ENCODE data around the gene CNTLN.
A peak's percentile ranks its signal among the peaks of the same experiment; 100 is the strongest.
"Not testable (repeated sequence)": the region's sequence is repeated elsewhere in the genome, so short reads cannot be mapped to it uniquely, and the experiment has no call there.

The CNTLN gene

GRCh38 chr9:17509151-17509550 lies 374.3 kb downstream of the CNTLN start:
- no peak overlapping the region for H3K4me3 ChIP-seq (ENCODE audit: low read depth, low read length)
- TF ChIP-seq, protein P1, sequence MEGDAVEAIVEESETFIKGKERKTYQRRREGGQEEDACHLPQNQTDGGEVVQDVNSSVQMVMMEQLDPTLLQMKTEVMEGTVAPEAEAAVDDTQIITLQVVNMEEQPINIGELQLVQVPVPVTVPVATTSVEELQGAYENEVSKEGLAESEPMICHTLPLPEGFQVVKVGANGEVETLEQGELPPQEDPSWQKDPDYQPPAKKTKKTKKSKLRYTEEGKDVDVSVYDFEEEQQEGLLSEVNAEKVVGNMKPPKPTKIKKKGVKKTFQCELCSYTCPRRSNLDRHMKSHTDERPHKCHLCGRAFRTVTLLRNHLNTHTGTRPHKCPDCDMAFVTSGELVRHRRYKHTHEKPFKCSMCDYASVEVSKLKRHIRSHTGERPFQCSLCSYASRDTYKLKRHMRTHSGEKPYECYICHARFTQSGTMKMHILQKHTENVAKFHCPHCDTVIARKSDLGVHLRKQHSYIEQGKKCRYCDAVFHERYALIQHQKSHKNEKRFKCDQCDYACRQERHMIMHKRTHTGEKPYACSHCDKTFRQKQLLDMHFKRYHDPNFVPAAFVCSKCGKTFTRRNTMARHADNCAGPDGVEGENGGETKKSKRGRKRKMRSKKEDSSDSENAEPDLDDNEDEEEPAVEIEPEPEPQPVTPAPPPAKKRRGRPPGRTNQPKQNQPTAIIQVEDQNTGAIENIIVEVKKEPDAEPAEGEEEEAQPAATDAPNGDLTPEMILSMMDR (IDR thresholded peaks at IDR 0.05; ENCODE audit: low read depth, low read length), result no peak

- TF ChIP-seq, protein P1 (IDR thresholded peaks at IDR 0.05; ENCODE audit: low read depth, low read length), result no peak
- H3K4me3 ChIP-seq (ENCODE audit: low read depth, low read length), result no peak overlapping the region
Observed at GRCh38 chr9:17509701-17510100, 374.9 kb downstream of the CNTLN start.

DNA sequence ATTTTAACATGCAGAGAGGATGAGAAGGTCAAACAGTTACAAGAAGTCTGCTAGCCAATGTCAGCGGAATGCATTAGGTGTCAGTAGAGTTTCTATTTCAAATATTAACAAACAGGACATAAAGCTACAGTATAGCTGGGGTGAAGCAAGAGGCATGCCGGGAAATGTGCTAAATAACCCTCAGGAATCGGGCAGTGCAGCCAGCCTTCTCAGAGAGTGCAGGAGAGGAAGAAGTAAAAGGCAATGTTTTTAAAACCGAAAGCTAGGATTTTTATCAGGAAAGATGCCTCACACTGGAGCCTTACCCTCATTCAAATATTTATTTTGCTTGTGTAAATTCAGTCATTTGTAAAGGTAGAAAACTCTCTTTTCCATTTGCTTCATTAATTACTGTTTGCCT lies 384.9 kb downstream of the CNTLN start:
- peak overlapping the region; percentile 5 for H3K4me3 ChIP-seq (ENCODE audit: low read depth, low read length)
- TF ChIP-seq, protein P1 (IDR thresholded peaks at IDR 0.05; ENCODE audit: low read depth, low read length), result no peak

GRCh38 chr9:17520268-17521064 lies 385.6 kb downstream of the CNTLN start:
- TF ChIP-seq, protein P1 (IDR thresholded peaks at IDR 0.05; ENCODE audit: low read depth, low read length), result no peak
- H3K4me3 ChIP-seq (ENCODE audit: low read depth, low read length), result peak overlapping the region; percentile 5

DNA sequence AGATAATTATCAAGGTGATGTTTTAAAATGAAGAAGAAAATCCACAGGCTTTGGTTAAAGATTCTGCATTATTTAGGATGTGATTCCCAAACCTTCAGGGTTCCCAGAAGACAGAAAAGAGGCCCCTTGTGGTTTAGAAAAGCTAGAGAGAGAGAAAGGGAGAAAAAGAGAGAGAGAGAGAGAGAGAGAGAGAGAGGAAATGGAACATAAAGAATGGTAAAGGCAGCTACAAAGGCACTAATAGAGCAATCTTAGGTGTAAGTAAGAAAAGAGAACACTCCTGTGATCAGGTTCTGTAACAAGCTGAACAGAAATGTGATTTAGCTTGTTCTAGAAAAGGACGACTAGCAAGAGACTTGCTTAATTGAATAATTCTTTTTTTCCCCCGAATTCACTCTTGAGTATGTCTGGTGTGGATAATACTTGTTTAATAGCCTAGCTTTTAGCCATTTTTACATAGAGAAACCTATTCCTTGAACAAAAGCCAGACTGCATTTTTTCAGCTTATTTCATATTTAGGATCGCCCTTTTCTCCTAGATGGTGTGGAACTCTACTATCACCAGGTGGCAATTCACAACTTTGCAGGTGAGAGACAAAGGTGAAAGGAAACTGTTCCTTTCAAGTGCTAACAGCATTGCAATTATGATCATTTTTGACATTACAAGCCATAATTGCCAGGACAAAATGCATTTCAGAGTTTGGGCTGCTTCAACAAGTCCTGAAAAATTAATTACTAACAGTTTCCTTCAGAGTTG lies 386.4 kb downstream of the CNTLN start:
- H3K4me3 ChIP-seq (ENCODE audit: low read depth, low read length), result no peak overlapping the region
- TF ChIP-seq, protein P1 (IDR thresholded peaks at IDR 0.05; ENCODE audit: low read depth, low read length), result no peak

GRCh38 chr9:17526726-17527125 lies 391.9 kb downstream of the CNTLN start:
- not testable (repeated sequence) for H3K4me3 ChIP-seq (ENCODE audit: low read depth, low read length)

DNA sequence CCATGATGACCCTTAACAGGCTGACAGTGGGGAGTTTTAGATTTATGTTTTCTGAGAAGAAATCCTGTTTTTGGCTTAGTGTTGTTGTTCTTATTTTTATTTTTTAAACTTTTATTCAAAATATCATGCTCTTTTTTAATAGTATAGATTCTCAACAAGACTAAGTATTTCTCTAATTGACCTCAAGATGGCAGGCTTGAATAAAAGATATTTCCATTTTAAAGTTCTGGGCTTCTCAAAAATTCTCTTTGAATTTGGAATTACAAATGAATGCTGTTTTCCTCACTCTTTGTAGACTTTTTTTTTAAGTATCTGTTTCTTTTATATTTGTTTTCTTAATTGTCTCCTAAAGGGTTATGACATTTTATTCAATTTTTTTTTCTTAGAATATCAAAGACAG lies 394.0 kb downstream of the CNTLN start:
- TF ChIP-seq, protein P1 (IDR thresholded peaks at IDR 0.05; ENCODE audit: low read depth, low read length), result 0 out of 2 replicates have a peak, but pooled peaks have one; percentile 1
- no peak overlapping the region for H3K4me3 ChIP-seq (ENCODE audit: low read depth, low read length)

Measured in WI38 (cell line).